Measurements from ENCODE around the gene MACROD2.

Gene MACROD2

DNA sequence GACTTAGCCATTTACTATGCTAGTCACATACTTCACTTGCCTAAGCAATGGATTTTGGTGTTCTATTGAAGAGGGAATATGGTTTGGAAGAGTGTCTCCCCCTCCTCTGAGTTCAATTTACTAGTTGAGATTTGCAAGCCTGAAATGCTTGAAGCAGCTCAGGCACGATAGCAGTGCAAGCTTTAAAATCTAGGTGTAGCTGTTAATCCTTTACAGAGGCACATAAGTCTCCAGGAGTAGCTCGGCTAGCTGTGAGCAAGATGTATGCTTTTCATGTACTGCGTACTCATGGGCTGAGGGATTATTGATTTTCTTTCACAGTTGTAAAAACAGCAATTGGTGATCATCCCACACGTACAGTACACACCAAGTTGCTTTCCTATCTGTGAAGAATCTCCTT is 341.4 kb downstream of the MACROD2 start:
- DNase-seq (ENCODE audit: low spot score): no peak

GRCh38 chr20:14337400-14338171 is 342.3 kb downstream of the MACROD2 start, which contains the start of gene FLRT3:
FLRT3 (minus strand) TSS chr20:14337612; CDS start chr20:14327506, 10,106 bp downstream.
- DNase-seq (ENCODE audit: low spot score): peak; percentile 78

DNA sequence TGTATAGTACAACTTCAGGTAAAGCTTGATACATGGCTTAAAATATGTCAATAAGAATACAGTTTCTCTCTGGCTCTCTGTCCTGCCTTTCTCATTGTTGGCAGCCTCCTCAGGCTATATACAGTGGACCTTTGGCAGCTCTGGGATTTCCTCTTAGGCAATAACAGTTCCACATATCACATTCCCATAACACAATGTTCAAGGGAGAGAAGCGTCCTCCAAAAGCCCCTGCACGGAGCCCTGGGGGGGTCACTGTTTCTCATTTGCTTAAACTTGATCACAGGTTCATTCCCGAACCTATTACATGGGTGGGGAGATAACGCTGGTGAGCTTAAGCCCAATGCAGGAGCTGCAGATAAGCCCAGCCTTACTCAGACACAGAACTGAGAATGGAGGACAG is 346.5 kb downstream of the MACROD2 start:
- no peak for DNase-seq (ENCODE audit: low spot score)

DNA sequence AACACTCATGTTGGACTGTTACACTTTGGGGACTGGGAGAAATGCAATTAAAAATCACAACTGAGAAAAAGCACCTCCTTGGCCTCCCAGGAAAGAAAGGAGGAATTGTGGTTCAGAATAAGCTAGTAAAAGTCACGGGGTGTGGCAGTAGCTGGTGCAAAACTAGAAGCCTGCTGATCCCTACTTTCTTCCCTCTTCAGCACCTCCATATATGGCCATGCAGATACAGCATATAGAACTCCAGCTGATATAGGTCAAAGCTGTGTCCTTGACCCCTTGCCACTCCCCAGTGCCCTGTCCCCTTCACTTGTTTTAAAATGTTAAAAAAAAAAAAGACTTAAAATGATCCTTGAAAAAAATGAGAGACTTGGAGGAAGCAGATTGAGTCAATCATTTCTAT is 347.6 kb downstream of the MACROD2 start:
- DNase-seq (ENCODE audit: low spot score): no peak

GRCh38 chr20:14343491-14344065 is 348.3 kb downstream of the MACROD2 start:
- no peak for DNase-seq (ENCODE audit: low spot score)

GRCh38 chr20:14344746-14345145 is 349.4 kb downstream of the MACROD2 start:
- peak; percentile 36 for DNase-seq (ENCODE audit: low spot score)

DNA sequence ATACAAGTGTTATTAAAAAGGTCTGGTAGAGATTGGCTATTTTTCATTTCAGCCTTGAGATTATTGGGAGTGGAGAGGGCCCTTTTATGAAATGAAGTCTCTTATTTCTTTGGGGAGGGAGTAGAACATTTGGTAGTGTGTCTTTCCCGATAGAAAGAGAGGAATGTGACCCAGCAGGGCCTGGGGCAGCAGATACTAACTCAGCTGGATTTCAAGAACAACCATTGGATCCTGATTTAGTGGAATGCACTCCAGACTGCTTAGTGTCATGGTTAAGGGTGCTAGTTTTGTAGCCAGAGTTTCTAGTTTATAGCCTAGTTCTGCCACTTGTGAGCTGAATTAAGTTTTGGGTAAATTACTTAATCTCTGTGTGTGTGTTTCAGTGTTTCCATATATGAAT is 360.5 kb downstream of the MACROD2 start:
- no peak for DNase-seq (ENCODE audit: low spot score)

DNA sequence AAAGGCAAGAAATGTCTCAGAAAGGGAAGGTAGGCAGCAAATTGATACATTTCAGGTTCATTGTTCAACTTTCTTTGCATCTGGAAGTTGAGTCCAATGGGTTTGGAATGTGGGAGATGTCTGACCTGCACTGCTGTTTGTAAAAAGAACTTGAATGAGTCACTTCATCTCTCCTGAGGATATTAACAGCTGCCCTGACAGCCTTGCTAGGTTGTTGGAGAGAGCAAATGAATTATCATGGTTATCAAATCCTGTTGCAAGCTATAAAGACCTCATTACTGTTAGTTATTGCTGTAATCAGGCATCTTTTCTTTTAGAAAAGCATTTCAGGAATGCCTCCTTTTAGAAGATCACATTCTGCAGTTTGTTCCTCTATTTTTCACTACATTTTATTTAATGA is 365.1 kb downstream of the MACROD2 start:
- DNase-seq (ENCODE audit: low spot score): no peak

DNA sequence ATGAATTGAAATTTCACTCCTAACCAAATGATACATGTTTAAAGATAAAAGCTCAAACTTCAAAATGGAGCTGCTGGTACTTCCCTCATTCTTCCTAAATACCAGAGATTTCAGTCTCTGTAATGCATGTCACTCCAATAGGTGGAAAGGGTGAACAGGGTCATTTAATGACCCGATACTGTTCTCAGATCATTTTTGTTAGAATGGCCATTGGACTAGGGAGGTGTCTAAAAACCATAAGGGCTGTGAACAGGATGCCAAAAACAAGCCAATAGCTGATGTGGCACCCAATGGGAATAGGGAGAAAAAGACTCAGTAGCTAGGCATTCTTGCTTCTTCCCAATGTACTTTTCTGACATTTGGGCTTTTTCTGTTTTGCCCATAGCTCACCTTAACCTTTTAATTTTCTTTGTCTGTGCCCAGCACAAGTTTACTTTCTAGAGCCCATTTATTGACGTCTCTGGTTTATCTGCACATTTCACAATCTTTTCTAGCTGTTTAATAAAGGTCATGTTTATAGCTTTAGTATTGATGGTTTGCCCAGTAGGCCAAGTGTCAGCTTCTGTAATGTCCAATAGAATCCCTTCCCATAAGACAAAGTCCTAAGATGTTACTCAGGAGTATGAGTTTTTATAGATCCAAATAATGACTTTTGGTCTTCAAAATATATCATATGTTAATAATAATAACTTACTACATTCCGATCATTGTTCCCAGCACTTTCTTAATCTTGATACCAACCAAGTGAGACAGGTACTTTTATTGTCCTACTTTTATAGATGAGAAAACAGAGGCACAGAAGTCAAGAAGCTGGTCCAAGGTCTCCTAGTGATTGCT is 366.4 kb downstream of the MACROD2 start:
- DNase-seq (ENCODE audit: low spot score): no peak

DNA sequence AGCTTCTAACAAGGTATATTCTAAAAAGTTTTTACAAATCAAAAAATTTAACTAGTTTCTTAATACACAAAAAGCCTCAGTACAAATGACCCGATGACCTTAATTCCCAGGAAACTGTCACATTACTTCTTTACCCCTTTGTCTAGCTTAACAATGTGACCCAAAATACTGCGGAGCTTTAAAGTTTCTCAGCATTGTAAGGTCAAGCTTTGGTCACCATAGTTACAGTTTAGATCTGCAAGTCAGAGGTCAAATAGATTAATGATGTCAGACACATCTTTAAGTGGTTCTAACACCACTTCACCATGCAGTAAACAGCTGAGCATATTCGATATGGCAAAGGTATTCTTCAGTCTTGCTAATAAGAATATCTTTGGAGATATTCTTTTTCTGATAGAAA is 378.9 kb downstream of the MACROD2 start:
- DNase-seq (ENCODE audit: low spot score): no peak

GRCh38 chr20:14375416-14375985 is 380.2 kb downstream of the MACROD2 start:
- peak; percentile 20 for DNase-seq (ENCODE audit: low spot score)

- DNase-seq (ENCODE audit: low spot score): peak; percentile 23
Observed at GRCh38 chr20:14378326-14378725, 383.0 kb downstream of the MACROD2 start.

DNA sequence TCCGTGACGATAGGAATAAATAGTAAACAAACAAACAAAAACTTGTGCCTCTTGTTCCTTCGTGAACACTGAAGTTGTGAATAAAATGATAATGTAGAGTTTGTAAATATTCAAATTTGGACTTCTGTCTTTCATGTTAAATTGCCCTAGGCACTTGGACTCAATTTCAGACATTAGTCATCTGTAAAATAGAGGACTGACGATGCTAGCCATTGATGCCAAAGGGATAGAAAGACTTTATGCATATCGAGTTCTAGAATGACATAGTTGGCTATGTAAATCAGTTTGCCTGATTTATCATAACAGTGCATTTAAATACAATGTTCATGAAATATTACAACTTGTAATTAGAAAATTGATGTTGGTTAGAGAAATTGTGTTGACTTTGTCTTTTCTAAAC is 388.0 kb downstream of the MACROD2 start:
- no peak for DNase-seq (ENCODE audit: low spot score)

- no peak for DNase-seq (ENCODE audit: low spot score)
Observed at GRCh38 chr20:14384416-14385175, 389.3 kb downstream of the MACROD2 start.

GRCh38 chr20:14385176-14385740 is 389.9 kb downstream of the MACROD2 start:
- DNase-seq (ENCODE audit: low spot score): no peak

- no peak for DNase-seq (ENCODE audit: low spot score)
Observed at GRCh38 chr20:14386726-14387125, 391.4 kb downstream of the MACROD2 start.

DNA sequence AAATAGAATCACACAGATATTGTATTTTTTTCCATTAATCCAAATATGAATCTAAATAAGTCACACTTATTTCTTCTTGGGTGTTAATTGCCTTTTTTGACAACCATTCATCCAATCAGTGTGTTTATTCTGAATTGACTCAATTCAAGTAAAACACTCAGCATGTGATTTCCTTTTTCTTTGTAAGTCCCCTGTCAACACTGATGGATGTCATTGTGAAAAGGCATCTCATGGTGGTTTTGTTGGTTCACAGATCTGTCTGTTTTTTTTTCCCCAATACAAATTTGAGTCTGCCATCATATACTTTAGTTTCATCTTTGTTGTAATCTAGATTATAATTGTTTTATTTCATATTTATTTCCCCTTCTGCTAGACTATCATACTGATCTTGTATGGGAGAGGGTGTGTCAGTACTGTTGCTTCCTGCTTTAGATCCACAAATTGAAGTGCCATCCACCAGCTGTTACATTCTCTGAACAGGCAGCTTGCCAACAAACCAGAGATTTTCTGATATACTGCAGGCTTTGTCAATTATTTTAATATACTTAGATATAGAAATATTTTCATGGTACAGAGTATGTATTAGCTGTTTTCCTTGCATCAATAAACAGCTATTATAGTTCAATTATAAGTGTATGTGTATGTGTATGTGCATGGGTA is 406.3 kb downstream of the MACROD2 start:
- peak; percentile 30 for DNase-seq (ENCODE audit: low spot score)

DNA sequence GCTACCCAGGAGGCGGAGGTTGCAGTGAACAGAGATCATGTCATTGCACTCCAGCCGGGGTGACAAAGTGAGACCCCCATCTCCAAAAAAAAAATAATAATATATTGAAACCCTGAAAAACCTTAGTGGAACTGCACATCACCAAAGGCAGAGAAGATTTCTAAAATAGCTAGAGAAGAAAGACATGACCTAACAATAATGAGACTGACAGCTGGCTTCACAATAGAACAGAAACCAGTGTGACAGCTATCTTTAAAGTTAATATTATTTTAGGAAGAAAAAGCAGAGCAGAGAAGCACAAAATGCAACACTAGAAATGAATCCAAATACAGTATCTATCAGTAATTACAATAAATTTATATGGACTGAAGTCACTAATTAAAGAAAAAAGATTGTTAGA is 409.2 kb downstream of the MACROD2 start:
- no peak for DNase-seq (ENCODE audit: low spot score)

- DNase-seq (ENCODE audit: low spot score): no peak
Observed at GRCh38 chr20:14406495-14406894, 411.2 kb downstream of the MACROD2 start.

DNA sequence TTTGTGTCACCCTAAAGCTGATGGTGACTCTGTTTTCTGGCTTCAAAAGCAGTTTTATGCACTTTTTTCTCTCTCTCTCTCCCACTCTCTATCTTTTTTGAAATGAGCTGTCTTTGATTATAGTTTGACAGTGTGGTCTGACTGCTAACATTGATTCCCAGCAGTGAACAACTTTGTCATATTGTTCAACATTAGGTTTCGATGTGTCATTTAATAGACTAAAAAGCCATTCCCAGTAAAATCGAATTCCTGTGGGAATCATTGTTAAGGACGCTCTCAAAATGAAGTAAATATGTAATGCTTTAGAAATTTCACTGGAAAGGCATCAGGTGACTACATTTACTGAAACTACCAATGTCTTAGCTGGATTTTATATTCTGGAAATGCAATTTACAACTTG is 412.0 kb downstream of the MACROD2 start:
- DNase-seq (ENCODE audit: low spot score): no peak

Measured in D341Med (cell line).